HG02870 (cell line): ENCODE measurements around the gene RNF187.
"Not testable (repeated sequence)": the region's sequence is repeated elsewhere in the genome, so short reads cannot be mapped to it uniquely, and the experiment has no call there.

ENCODE experiments used
- ATAC-seq: cut with Tn5 transposase; IDR thresholded peaks from one replicate; pipeline ENCODE4 v1.9.1; 2021; ENCODE audit warnings: mild to moderate bottlenecking, moderate library complexity; ENCODE audit not compliant: unreplicated experiment

The RNF187 gene

GRCh38 chr1:228486596-228487335 is 416 bp upstream of the RNF187 start:
- peak; percentile 52 for ATAC-seq

- no peak for ATAC-seq
Measured at GRCh38 chr1:228488125-228488817, 1.1 kb downstream of the RNF187 start.

GRCh38 chr1:228488818-228489674 is 1.9 kb downstream of the RNF187 start:
- no peak for ATAC-seq

DNA sequence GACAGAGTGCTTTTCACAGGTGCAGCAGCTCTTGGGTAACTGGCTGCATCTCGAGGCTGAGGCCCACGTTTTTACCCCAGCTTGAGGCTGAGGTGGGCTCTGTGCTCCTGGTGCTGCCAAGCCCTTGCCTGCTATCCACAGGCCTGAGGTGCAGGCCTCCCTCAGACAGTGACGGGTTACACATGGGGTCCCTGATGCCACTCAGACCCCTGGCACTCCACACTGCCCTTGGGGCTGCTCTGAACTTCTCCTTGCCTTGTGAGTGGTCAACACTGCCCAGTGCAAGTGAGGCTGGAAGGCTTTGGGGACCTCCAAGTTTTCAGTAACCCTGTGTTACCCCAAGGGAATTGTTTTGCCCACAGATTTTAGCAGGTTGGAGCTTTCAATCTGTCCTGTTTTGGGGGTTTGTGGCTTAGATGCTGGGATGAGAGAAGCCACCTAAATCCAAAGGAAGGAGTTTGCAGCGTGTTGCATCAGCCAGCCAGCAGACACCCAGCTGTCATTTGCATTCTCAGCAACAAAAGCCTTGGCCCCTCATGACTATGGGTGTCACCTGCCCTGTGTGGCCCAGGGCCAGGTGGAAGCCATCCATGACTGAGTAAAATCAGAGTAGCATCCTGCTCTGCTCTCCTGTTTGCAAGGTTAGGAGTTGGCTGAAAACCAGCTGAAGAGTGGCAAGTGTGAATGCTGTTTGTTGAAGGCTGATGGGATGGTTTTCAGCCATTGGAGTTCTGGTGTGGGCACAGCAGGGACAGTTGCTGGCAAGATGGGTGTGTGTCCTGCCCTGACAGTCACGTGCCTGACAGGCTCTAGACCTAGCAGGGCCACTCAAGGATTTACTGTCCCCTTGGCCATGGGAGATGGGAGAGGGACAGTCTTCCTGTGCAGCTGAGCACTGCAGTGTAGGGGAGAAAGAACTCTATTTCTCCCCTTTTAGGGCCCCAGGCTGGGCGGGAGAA is 3.2 kb downstream of the RNF187 start:
- no peak for ATAC-seq

GRCh38 chr1:228493141-228494043 is 6.2 kb downstream of the RNF187 start:
- ATAC-seq = no peak

DNA sequence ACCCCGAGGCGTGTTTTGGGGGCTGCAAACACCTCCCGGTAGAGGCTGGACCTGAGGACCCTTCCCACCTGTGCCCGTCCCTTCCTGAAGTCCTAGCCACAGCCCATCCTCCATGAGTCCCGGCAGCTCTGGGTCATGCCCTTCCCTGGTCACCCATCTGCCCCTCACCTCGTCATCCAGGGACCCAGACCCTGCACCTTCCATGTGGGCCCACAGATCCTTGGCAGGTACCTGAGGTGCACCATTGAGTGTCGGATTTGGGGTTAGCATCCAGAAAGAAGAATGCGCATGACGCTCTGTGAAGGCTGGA is 6.8 kb downstream of the RNF187 start:
- ATAC-seq = no peak

DNA sequence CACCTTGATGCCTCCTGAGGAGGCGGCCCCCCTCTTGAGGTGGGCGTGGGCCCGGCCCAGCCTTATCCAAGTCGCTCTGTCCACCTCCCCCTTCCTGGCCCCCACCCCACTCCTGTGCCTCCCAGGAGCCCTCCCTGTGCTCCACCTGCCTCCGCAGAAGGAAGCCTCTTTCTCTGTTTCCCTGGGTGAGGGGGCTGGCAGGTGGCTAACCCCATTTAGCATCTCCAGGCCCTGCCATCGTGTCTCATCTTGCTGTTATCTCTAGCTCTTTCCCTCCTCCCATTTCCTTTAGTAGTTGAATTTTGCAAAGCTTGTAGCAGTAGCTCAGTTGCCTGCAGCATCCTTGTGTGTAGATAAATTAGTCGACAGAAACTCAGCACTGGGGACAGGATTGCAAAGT is 7.2 kb downstream of the RNF187 start:
- ATAC-seq = no peak

- no peak for ATAC-seq
Measured at GRCh38 chr1:228494970-228495853, 8.0 kb downstream of the RNF187 start.

- no peak for ATAC-seq
Measured at GRCh38 chr1:228496084-228496483, 8.9 kb downstream of the RNF187 start.

GRCh38 chr1:228496494-228496893 is 9.3 kb downstream of the RNF187 start:
- ATAC-seq = no peak

GRCh38 chr1:228497206-228497605 is 10.0 kb downstream of the RNF187 start:
- ATAC-seq = no peak

- no peak for ATAC-seq
Measured at GRCh38 chr1:228497817-228498216, 10.6 kb downstream of the RNF187 start.

DNA sequence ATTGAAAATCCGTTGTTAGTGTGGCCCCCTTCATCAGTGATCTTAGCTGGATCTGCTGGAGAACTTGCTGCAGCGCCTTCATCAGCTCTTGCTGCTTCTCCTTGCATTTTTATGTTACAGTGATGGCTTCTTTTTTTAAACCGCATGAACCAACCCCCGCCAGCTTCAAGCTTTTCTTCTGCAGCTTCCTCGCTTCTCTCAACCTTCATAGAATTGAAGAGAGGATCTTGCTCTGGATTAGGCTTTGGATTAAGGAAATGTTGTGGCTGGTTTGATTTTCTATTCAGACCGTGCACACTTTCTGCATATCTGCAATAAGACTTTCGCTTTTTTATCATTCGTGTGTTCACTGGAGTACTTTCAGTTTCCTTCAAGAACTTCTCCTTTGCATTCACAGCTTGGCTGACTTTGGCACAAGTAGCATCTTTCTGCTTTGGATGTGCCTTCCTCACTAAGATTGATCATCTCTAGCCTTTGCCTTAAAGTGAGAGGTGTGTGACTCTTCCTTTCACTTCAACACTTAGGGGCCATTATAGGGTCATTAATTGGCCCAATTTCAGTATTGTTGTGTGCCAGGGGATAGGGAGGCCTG is 13.1 kb downstream of the RNF187 start:
- no peak for ATAC-seq

GRCh38 chr1:228500901-228501871 is 14.0 kb downstream of the RNF187 start:
- peak; percentile 94 for ATAC-seq

DNA sequence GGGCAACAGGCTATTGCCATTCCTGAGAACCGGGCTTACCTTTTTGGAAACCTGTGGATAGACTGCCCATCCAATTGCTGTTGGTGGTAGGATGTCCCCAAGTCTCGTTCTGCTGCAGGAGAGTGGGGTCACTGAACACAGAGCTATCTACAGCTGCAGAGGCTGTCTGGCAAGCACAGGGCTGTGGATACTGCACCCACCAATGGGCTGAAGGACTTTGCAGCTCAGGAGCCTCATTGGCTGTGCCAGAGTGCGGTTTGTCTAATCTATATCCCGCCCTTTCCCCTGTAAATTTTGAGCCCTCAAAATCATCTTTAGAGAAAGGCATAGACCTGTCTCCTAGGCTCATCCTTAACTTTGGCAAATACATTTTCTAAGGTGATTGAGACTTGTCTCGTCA is 15.3 kb downstream of the RNF187 start:
- ATAC-seq = no peak

DNA sequence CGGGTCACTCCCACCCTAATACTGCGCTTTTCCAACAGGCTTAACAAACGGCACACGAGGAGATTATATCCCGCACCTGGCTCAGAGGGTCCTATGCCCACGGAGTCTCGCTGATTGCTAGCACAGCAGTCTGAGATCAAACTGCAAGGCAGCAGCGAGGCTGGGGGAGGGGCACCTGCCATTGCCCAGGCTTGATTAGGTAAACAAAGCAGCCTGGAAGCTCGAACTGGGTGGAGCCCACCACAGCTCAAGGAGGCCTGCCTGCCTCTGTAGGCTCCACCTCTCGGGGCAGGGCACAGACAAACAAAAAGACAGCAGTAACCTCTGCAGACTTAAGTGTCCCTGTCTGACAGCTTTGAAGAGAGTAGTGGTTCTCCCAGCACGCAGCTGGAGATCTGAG is 18.8 kb downstream of the RNF187 start:
- ATAC-seq = not testable (repeated sequence)
